Gastrocnemius medialis (tissue), 4 donors: Measurements from ENCODE around the gene PPP1R37. TPM values are rescaled to one million over a fixed set of nuclear protein-coding genes. Genes with fewer than 3 reads are reported as not detected.

Source experiments
- ATAC-seq, 2 donors: fragments of 150-250 bp; one replicate each; pipeline ENCODE4 v1.9.1; 2016
- DNase-seq, 2 donors: peaks; one replicate each; pipeline ENCODE4 v3.0.0-alpha.2; 2019
- H3K27ac ChIP-seq, 4 donors: fragments of 200-600 bp; sonication (generic); 1 replicate in 1 of 4; 2 replicates in 3 of 4; pipeline ENCODE4 v1.5.1; 2016 to 2018; ENCODE audit warnings: mild to moderate bottlenecking in 2 of 4, moderate library complexity in 1 of 4
- H3K27me3 ChIP-seq, 3 donors: fragments of 200-600 bp; sonication (generic) in 2 of 3; 1 replicate in 1 of 3; 2 replicates in 2 of 3; pipeline versions ENCODE4 v1.5.1 to v1.6.0; 2016 to 2019; ENCODE audit warnings: mild to moderate bottlenecking in 1 of 3, moderate library complexity in 1 of 3
- H3K36me3 ChIP-seq, 2 donors: fragments of 200-600 bp; sonication (generic) in 1 of 2; one replicate each; pipeline ENCODE4 v1.5.1; 2017 to 2018
- H3K4me1 ChIP-seq, 2 donors: fragments of 200-600 bp; sonication (generic) in 1 of 2; one replicate each; pipeline ENCODE4 v1.5.1; 2016 to 2017; ENCODE audit warnings: mild to moderate bottlenecking in 2 of 2
- H3K4me3 ChIP-seq, 4 donors: fragments of 200-600 bp; sonication (generic) in 3 of 4; 1 replicate in 1 of 4; 2 replicates in 3 of 4; pipeline ENCODE4 v1.5.1; 2016 to 2019; ENCODE audit warnings: mild to moderate bottlenecking in 2 of 4
- H3K9me3 ChIP-seq, 3 donors: fragments of 200-600 bp; sonication (generic) in 2 of 3; 1 replicate in 1 of 3; 2 replicates in 2 of 3; pipeline ENCODE4 v1.5.1; 2016 to 2019
- CTCF ChIP-seq, 5 experiments: fragments of 450-650 bp in 3 of 5; fragments of 200-600 bp in 2 of 5; sonication (generic) in 2 of 5; IDR thresholded peaks in 4 of 5; conservative IDR thresholded peaks in 1 of 5; 1 replicate in 4 of 5; 2 replicates in 1 of 5; pipeline ENCODE4 v1.5.1; 2016 to 2019; ENCODE audit warnings: antibody characterized with exemption in 5 of 5, mild to moderate bottlenecking in 3 of 5, moderate library complexity in 3 of 5
- POLR2A ChIP-seq, 2 donors: fragments of 450-650 bp; IDR thresholded peaks; one replicate each; pipeline ENCODE4 v1.6.1; 2017; ENCODE audit warnings: antibody characterized with exemption in 2 of 2, mild to moderate bottlenecking in 2 of 2, moderate library complexity in 2 of 2
- in situ Hi-C, 4 donors: fragments of 200-750 bp; cut with MboI; loops; one replicate each; pipeline versions ENCODE4 v1.15.0 to v1.8.0; 2017; ENCODE audit warnings: low sequenced_read_pairs in 4 of 4
- intact Hi-C: fragments of 100-400 bp; cut with DNase I; formaldehyde crosslinking; loops from one replicate; pipeline ENCODE4 v1.15.1; 2023; ENCODE audit warnings: low total_unique reads
- total RNA-seq, 4 donors: library from RNA; depleted of rRNA; stranded (reverse); fragments of >200 nt; gene quantifications; one replicate each; pipeline versions ENCODE4 v1.1.0 to v1.2.3, GENCODE V29; 2016

PPP1R37 gene
- total RNA-seq, 4 donors from 2014 or later = 30.5 to 51.1 (median 39.7) TPM

- no peak for ATAC-seq
- Histone ChIP-seq H3K27ac (no peak overlapping the region), H3K9me3 (no peaks in the 10 kb centered on the region), H3K4me1 (peaks cover 0 to 4% of the 10 kb centered on the region in 2 donors), H3K36me3 (no peaks in the 10 kb centered on the region), H3K27me3 (no peaks in the 10 kb centered on the region), H3K4me3 (no peak overlapping the region)
- intact Hi-C loops = no loop called here
- no peak for TF ChIP-seq CTCF (IDR thresholded peaks at IDR 0.05 in 4 of 5, conservative IDR thresholded peaks at IDR 0.05 in 1 of 5)
- no peak for TF ChIP-seq POLR2A (IDR thresholded peaks at IDR 0.05)
- in situ Hi-C loops = no loop called here
- DNase-seq = no peak
Measured at GRCh38 chr19:45130236-45130635, 37.3 kb downstream of the PPP1R37 start.

GRCh38 chr19:45130888-45131615 lies 38.1 kb downstream of the PPP1R37 start:
- no peaks in the 10 kb centered on the region for H3K27me3 ChIP-seq
- H3K4me1 ChIP-seq = no peaks in the 10 kb centered on the region
- no peak overlapping the region for H3K27ac ChIP-seq
- in situ Hi-C loops = no loop called here
- H3K4me3 ChIP-seq = no peak overlapping the region
- H3K9me3 ChIP-seq = no peaks in the 10 kb centered on the region
- intact Hi-C loops = no loop called here
- ATAC-seq = peak in 1 of 2 donors; percentile 48
- TF ChIP-seq POLR2A (IDR thresholded peaks at IDR 0.05) = no peak
- TF ChIP-seq CTCF (IDR thresholded peaks at IDR 0.05 in 4 of 5, conservative IDR thresholded peaks at IDR 0.05 in 1 of 5) = peak in 4 of 5 experiments; percentile 25 to 43 (median 28)
- H3K36me3 ChIP-seq = no peaks in the 10 kb centered on the region
- no peak for DNase-seq

GRCh38 chr19:45133661-45134060 lies 40.7 kb downstream of the PPP1R37 start:
- intact Hi-C loops = no loop called here
- no peak overlapping the region for H3K4me3 ChIP-seq
- DNase-seq = no peak

GRCh38 chr19:45135176-45135885 lies 42.4 kb downstream of the PPP1R37 start:
- Histone ChIP-seq H3K36me3 (no peaks in the 10 kb centered on the region), H3K4me1 (no peaks in the 10 kb centered on the region), H3K4me3 (no peak overlapping the region), H3K9me3 (no peaks in the 10 kb centered on the region), H3K27ac (no peak overlapping the region), H3K27me3 (no peaks in the 10 kb centered on the region)
- intact Hi-C loops (no loop called here), in situ Hi-C loops (no loop called here)
- ATAC-seq (no peak), DNase-seq (no peak)
- no peak for TF ChIP-seq POLR2A (IDR thresholded peaks at IDR 0.05)
- TF ChIP-seq CTCF (IDR thresholded peaks at IDR 0.05 in 4 of 5, conservative IDR thresholded peaks at IDR 0.05 in 1 of 5) = no peak

More at GRCh38 chr19:45133661-45134060, 40.7 kb downstream of the PPP1R37 start:
- no peaks in the 10 kb centered on the region for H3K36me3 ChIP-seq
- in situ Hi-C loops = no loop called here
- no peaks in the 10 kb centered on the region for H3K9me3 ChIP-seq
- H3K27ac ChIP-seq = no peak overlapping the region
- TF ChIP-seq CTCF (IDR thresholded peaks at IDR 0.05 in 4 of 5, conservative IDR thresholded peaks at IDR 0.05 in 1 of 5) = no peak
- no peak for TF ChIP-seq POLR2A (IDR thresholded peaks at IDR 0.05)
- no peaks in the 10 kb centered on the region for H3K4me1 ChIP-seq
- ATAC-seq = no peak
- H3K27me3 ChIP-seq = no peaks in the 10 kb centered on the region
